ENCODE data around the gene SETDB2. TPM values are rescaled to one million over a fixed set of nuclear protein-coding genes. Genes with fewer than 3 reads are reported as not detected.

Gene SETDB2
- total and polyA plus RNA-seq, 4 donors, result 4.7 to 13.3 (median 9.1) TPM

- H3K27me3 ChIP-seq (ENCODE audit: control insufficient read depth in 1 of 2, insufficient read depth in 2 of 2, low read length in 1 of 2), result no peaks in the 10 kb centered on the region
- no peak for DNase-seq
- intact Hi-C loops (cut with DNase I), result no loop called here
- no peak for ATAC-seq (ENCODE audit: low FRiP score)
- peaks cover 0 to 7% of the 10 kb centered on the region in 2 donors for H3K36me3 ChIP-seq (ENCODE audit: control insufficient read depth in 1 of 2, insufficient read depth in 2 of 2, low read length in 1 of 2)
- WGBS, 2 donors, result 89 to 91% methylated on average over 5 of the region's 5 CpGs
- no peak overlapping the region for H3K27ac ChIP-seq (ENCODE audit: low read depth in 1 of 2, low read length in 2 of 2)
- H3K4me3 ChIP-seq (ENCODE audit: low read length in 2 of 2), result no peak overlapping the region
- H3K9me3 ChIP-seq (ENCODE audit: control insufficient read depth, low read length), result no peaks in the 10 kb centered on the region
- no peaks in the 10 kb centered on the region for H3K4me1 ChIP-seq (ENCODE audit: control insufficient read depth in 1 of 2, insufficient read depth in 2 of 2, low read length in 2 of 2)
These were observed 80.8 kb downstream of the SETDB2 start for GRCh38 chr13:49524740-49525501.

GRCh38 chr13:49527123-49527522, 83.0 kb downstream of the SETDB2 start:
- intact Hi-C loops (cut with DNase I), result no loop called here

DNA sequence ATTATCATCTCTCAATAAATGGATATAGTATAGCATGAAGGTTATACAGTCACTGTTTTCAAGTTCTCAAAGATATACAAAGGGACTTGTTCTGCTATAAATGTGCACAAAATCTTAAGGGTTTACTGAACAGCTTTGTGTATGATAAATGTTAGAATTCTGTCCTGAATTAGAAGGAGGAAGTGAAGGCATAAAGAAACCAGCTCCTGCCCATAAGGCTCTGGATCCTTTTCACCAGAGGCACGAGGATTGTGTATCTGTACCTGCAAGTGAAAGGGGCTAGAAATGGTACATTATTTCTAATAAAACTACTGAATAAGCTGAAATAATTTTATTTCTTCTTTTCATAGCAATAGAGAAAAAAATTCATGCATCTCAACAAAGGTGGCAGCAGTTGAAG, 84.1 kb downstream of the SETDB2 start:
- Histone ChIP-seq H3K27me3 (ENCODE audit: control insufficient read depth in 1 of 2, insufficient read depth in 2 of 2, low read length in 1 of 2) (no peaks in the 10 kb centered on the region), H3K4me3 (ENCODE audit: low read length in 2 of 2) (no peak overlapping the region), H3K36me3 (ENCODE audit: control insufficient read depth in 1 of 2, insufficient read depth in 2 of 2, low read length in 1 of 2) (peaks cover 0 to 7% of the 10 kb centered on the region in 2 donors), H3K4me1 (ENCODE audit: control insufficient read depth in 1 of 2, insufficient read depth in 2 of 2, low read length in 2 of 2) (no peaks in the 10 kb centered on the region), H3K9me3 (ENCODE audit: control insufficient read depth, low read length) (no peaks in the 10 kb centered on the region), H3K27ac (ENCODE audit: low read depth in 1 of 2, low read length in 2 of 2) (no peak overlapping the region)
- DNase-seq (no peak), ATAC-seq (ENCODE audit: low FRiP score) (no peak)
- intact Hi-C loops (cut with DNase I), result no loop called here
- WGBS, 2 donors, result 80 to 83% methylated on average over 1 of the region's 1 CpG

More at GRCh38 chr13:49527123-49527522, 83.0 kb downstream of the SETDB2 start:
- H3K36me3 ChIP-seq (ENCODE audit: control insufficient read depth in 1 of 2, insufficient read depth in 2 of 2, low read length in 1 of 2), result peaks cover 0 to 7% of the 10 kb centered on the region in 2 donors
- H3K27me3 ChIP-seq (ENCODE audit: control insufficient read depth in 1 of 2, insufficient read depth in 2 of 2, low read length in 1 of 2), result no peaks in the 10 kb centered on the region
- no peaks in the 10 kb centered on the region for H3K9me3 ChIP-seq (ENCODE audit: control insufficient read depth, low read length)
- no peak overlapping the region for H3K4me3 ChIP-seq (ENCODE audit: low read length in 2 of 2)
- no peaks in the 10 kb centered on the region for H3K4me1 ChIP-seq (ENCODE audit: control insufficient read depth in 1 of 2, insufficient read depth in 2 of 2, low read length in 2 of 2)
- no peak overlapping the region for H3K27ac ChIP-seq (ENCODE audit: low read depth in 1 of 2, low read length in 2 of 2)
- no peak for ATAC-seq (ENCODE audit: low FRiP score)
- DNase-seq, result no peak
- 64 to 71% methylated on average over 2 of the region's 2 CpGs for WGBS, 2 donors

DNA sequence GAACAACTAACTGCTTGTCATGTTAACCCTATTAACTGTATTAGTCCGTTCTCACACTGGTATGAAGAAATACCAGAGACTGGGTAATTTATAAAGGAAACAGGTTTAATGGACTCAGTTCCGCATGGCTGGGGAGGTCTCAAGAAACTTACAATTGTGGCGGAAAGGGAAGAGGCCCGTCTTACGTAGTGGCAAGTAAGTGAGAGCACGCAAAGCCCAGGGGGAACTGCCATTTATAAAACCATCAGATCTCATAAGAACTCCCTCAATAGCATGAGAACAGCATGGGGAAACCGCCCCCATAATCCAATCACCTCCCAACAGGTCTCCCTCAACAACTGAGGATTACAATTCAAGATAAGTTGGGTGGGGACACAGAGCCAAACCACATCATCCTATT, 86.4 kb downstream of the SETDB2 start:
- no peak overlapping the region for H3K4me3 ChIP-seq (ENCODE audit: low read length in 2 of 2)
- ATAC-seq (ENCODE audit: low FRiP score), result no peak
- intact Hi-C loops (cut with DNase I), result no loop called here
- no peaks in the 10 kb centered on the region for H3K27me3 ChIP-seq (ENCODE audit: control insufficient read depth in 1 of 2, insufficient read depth in 2 of 2, low read length in 1 of 2)
- no peak for DNase-seq
- H3K27ac ChIP-seq (ENCODE audit: low read depth in 1 of 2, low read length in 2 of 2), result no peak overlapping the region
- WGBS, 2 donors, result 88 to 89% methylated on average over 7 of the region's 7 CpGs
- no peaks in the 10 kb centered on the region for H3K9me3 ChIP-seq (ENCODE audit: control insufficient read depth, low read length)
- H3K4me1 ChIP-seq (ENCODE audit: control insufficient read depth in 1 of 2, insufficient read depth in 2 of 2, low read length in 2 of 2), result no peaks in the 10 kb centered on the region
- H3K36me3 ChIP-seq (ENCODE audit: control insufficient read depth in 1 of 2, insufficient read depth in 2 of 2, low read length in 1 of 2), result no peaks in the 10 kb centered on the region

GRCh38 chr13:49532593-49532992, 88.5 kb downstream of the SETDB2 start:
- WGBS, 2 donors, result 36 to 38% methylated on average over 1 of the region's 1 CpG
- H3K9me3 ChIP-seq (ENCODE audit: control insufficient read depth, low read length), result no peaks in the 10 kb centered on the region
- H3K36me3 ChIP-seq (ENCODE audit: control insufficient read depth in 1 of 2, insufficient read depth in 2 of 2, low read length in 1 of 2), result peaks cover 0 to 1% of the 10 kb centered on the region in 2 donors
- no peak for ATAC-seq (ENCODE audit: low FRiP score)
- no peak for DNase-seq
- H3K4me1 ChIP-seq (ENCODE audit: control insufficient read depth in 1 of 2, insufficient read depth in 2 of 2, low read length in 2 of 2), result no peaks in the 10 kb centered on the region
- no peak overlapping the region for H3K4me3 ChIP-seq (ENCODE audit: low read length in 2 of 2)
- no peaks in the 10 kb centered on the region for H3K27me3 ChIP-seq (ENCODE audit: control insufficient read depth in 1 of 2, insufficient read depth in 2 of 2, low read length in 1 of 2)
- intact Hi-C loops (cut with DNase I), result no loop called here
- H3K27ac ChIP-seq (ENCODE audit: low read depth in 1 of 2, low read length in 2 of 2), result no peak overlapping the region

- Histone ChIP-seq H3K4me1 (ENCODE audit: control insufficient read depth in 1 of 2, insufficient read depth in 2 of 2, low read length in 2 of 2) (no peaks in the 10 kb centered on the region), H3K4me3 (ENCODE audit: low read length in 2 of 2) (no peak overlapping the region), H3K36me3 (ENCODE audit: control insufficient read depth in 1 of 2, insufficient read depth in 2 of 2, low read length in 1 of 2) (peaks cover 0 to 1% of the 10 kb centered on the region in 2 donors), H3K27ac (ENCODE audit: low read depth in 1 of 2, low read length in 2 of 2) (no peak overlapping the region), H3K27me3 (ENCODE audit: control insufficient read depth in 1 of 2, insufficient read depth in 2 of 2, low read length in 1 of 2) (no peaks in the 10 kb centered on the region), H3K9me3 (ENCODE audit: control insufficient read depth, low read length) (no peaks in the 10 kb centered on the region)
- intact Hi-C loops (cut with DNase I), result no loop called here
- DNase-seq, result no peak
- ATAC-seq (ENCODE audit: low FRiP score), result no peak
These were observed 88.9 kb downstream of the SETDB2 start for GRCh38 chr13:49533011-49533410.

- H3K4me3 ChIP-seq (ENCODE audit: low read length in 2 of 2), result no peak overlapping the region
- WGBS, 2 donors, result 32 to 45% methylated on average over 7 of the region's 7 CpGs
- H3K27ac ChIP-seq (ENCODE audit: low read depth in 1 of 2, low read length in 2 of 2), result no peak overlapping the region
- H3K27me3 ChIP-seq (ENCODE audit: control insufficient read depth in 1 of 2, insufficient read depth in 2 of 2, low read length in 1 of 2), result no peaks in the 10 kb centered on the region
- no peaks in the 10 kb centered on the region for H3K9me3 ChIP-seq (ENCODE audit: control insufficient read depth, low read length)
- intact Hi-C loops (cut with DNase I), result no loop called here
- H3K4me1 ChIP-seq (ENCODE audit: control insufficient read depth in 1 of 2, insufficient read depth in 2 of 2, low read length in 2 of 2), result no peaks in the 10 kb centered on the region
- DNase-seq, result no peak
- H3K36me3 ChIP-seq (ENCODE audit: control insufficient read depth in 1 of 2, insufficient read depth in 2 of 2, low read length in 1 of 2), result peaks cover 0 to 1% of the 10 kb centered on the region in 2 donors
- ATAC-seq (ENCODE audit: low FRiP score), result no peak
These were observed 89.7 kb downstream of the SETDB2 start for GRCh38 chr13:49533591-49534269.

GRCh38 chr13:49536144-49536873, 92.2 kb downstream of the SETDB2 start:
- DNase-seq (no peak), ATAC-seq (ENCODE audit: low FRiP score) (no peak)
- H3K27me3 ChIP-seq (ENCODE audit: control insufficient read depth in 1 of 2, insufficient read depth in 2 of 2, low read length in 1 of 2), result no peaks in the 10 kb centered on the region
- no peaks in the 10 kb centered on the region for H3K9me3 ChIP-seq (ENCODE audit: control insufficient read depth, low read length)
- H3K27ac ChIP-seq (ENCODE audit: low read depth in 1 of 2, low read length in 2 of 2), result no peak overlapping the region
- H3K36me3 ChIP-seq (ENCODE audit: control insufficient read depth in 1 of 2, insufficient read depth in 2 of 2, low read length in 1 of 2), result peaks cover 1 to 3% of the 10 kb centered on the region in 2 donors
- 68 to 76% methylated on average over 7 of the region's 7 CpGs for WGBS, 2 donors
- intact Hi-C loops (cut with DNase I), result no loop called here
- H3K4me1 ChIP-seq (ENCODE audit: control insufficient read depth in 1 of 2, insufficient read depth in 2 of 2, low read length in 2 of 2), result no peaks in the 10 kb centered on the region
- H3K4me3 ChIP-seq (ENCODE audit: low read length in 2 of 2), result no peak overlapping the region

Data from aorta (tissue), 5 donors.